ENCODE data around the gene TMEM43.
"Not testable (repeated sequence)": the region's sequence is repeated elsewhere in the genome, so short reads cannot be mapped to it uniquely, and the experiment has no call there.

The TMEM43 gene

DNA sequence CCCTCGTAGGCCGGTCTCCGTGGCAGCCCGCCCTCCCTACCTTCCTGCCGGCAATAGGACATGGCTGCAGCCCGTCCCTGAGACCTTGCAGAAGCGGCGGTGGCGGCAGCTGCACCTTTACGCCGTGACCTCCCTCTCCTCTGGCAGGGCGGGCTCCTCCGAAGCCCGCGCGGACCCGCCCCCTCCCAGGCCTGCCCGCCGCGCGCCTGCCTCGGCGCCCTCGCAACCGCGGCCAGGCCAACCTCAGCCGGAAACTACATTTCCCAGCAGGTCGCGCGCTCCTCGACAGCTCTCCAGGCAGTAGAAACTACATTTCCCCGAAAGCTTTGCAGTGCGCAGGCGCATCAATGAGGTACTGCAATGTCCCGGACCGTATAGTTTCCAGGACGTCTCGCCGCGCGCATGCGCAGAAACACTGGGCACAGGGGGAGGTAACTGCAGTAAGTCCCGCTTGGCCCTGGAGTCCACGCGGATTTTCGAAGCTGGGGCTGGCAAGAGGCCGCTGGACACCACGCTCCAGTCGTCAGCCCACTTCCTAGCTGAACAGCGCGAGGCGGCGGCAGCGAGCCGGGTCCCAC is at the start of gene TMEM43, which contains the start of gene CHCHD4:
TSS of gene TMEM43 (plus strand) at position 438 of the 578 bp plus-strand sequence. CDS start 142 bp downstream, outside the sequence.
TSS of gene CHCHD4 (minus strand) at position 256 of the 578 bp plus-strand sequence. CDS start at position 62, 194 bp downstream.
- DNase-seq: peak; percentile 96

DNA sequence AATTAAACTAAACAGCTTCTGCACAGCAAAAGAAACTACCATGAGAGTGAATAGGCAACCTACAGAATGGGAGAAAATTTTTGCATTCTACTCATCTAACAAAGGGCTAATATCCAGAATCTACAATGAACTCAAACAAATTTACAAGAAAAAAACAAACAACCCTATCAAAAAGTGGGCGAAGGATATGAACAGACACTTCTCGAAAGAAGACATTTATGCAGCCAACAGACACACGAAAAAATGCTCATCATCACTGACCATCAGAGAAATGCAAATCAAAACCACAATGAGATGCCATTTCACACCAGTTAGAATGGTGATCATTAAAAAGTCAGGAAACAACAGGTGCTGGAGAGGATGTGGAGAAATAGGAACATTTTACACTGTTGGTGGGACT is 49.6 kb upstream of the TMEM43 start:
- not testable (repeated sequence) for DNase-seq

DNA sequence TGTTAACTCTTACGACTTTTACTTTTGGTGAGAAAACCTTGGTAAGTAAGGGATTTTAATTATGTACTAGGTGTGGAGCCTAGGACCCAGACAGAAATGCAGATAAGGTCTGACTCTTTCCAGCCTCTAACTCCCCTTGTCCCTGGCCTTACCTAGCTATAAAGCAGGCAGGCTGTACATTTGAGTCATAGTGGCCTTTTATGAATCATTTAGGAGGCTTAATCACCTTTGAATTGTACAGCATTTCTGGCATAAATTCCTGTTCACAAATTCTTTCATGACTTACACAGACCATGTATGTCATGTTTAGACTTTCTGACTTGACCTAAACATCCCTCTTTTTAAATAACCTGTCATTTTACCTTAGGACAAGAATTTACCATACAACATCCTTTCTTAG is 47.5 kb upstream of the TMEM43 start:
- no peak for DNase-seq

- no peak for DNase-seq
These were observed 42.7 kb upstream of the TMEM43 start for GRCh38 chr3:14082108-14082657.

- DNase-seq: not testable (repeated sequence)
These were observed 37.4 kb upstream of the TMEM43 start for GRCh38 chr3:14087461-14087860.

- not testable (repeated sequence) for DNase-seq
These were observed 32.9 kb upstream of the TMEM43 start for GRCh38 chr3:14091959-14092358.

- DNase-seq: no peak
These were observed 32.4 kb upstream of the TMEM43 start for GRCh38 chr3:14092464-14092863.

GRCh38 chr3:14093831-14094230 is 31.0 kb upstream of the TMEM43 start:
- DNase-seq: no peak

DNA sequence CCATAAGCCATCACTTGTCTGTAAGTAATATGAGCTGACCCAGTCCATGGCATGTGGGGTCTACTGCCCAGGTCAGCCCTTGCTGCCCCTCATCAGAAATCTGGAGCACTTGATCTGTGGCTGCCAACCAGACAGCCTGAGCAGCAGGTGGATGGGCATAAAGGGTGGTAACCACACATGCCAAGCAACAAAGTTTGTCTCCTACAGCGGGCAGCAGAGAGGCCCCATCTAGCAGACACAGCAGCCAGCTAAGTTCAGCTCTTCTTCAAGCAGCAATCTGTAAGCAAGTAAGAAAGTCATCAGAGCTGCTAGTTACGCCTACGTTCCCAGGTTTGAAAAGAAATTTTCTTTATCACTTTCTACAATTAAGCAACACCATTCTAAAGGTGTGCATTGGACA is 28.1 kb upstream of the TMEM43 start:
- DNase-seq: no peak

DNA sequence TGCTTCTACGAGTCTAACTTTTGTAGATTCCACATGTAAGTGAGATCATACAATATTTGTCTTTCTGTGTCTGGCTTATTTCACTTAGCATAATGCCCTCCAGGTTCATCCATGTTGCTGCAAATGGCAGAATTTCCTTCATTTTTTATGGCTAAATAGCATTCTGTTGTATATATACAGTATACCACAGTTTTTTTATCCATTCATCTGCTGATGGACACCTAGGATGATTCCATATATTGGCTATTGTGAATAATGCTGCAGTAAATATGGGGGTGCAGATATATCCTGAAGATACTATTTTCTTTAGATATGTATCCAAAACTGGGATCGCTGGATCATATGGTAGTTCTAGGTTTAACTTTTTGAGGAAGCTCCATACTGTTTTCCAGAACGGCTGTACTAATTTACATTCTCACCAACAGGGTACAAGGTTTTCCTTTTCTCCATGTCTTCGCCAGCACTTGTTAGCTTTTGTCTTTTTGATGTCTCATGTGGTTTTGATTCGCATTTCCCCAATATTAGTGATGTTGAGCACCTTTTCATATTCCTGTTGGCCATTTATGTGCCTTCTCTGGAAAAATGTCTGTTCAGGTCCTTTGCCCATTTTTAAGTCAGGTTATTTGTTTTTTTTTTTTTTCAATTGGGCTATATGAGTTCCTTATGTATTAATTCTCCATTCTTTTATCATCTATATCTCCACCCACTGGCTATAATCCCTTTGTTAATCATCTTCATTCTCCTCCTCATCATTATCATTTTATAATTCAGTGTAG is 27.0 kb upstream of the TMEM43 start:
- DNase-seq: no peak

- DNase-seq: not testable (repeated sequence)
These were observed 15.0 kb upstream of the TMEM43 start for GRCh38 chr3:14109821-14110220.

GRCh38 chr3:14110699-14111098 is 14.2 kb upstream of the TMEM43 start:
- DNase-seq: no peak

GRCh38 chr3:14113965-14114635 is 10.8 kb upstream of the TMEM43 start:
- no peak for DNase-seq

DNA sequence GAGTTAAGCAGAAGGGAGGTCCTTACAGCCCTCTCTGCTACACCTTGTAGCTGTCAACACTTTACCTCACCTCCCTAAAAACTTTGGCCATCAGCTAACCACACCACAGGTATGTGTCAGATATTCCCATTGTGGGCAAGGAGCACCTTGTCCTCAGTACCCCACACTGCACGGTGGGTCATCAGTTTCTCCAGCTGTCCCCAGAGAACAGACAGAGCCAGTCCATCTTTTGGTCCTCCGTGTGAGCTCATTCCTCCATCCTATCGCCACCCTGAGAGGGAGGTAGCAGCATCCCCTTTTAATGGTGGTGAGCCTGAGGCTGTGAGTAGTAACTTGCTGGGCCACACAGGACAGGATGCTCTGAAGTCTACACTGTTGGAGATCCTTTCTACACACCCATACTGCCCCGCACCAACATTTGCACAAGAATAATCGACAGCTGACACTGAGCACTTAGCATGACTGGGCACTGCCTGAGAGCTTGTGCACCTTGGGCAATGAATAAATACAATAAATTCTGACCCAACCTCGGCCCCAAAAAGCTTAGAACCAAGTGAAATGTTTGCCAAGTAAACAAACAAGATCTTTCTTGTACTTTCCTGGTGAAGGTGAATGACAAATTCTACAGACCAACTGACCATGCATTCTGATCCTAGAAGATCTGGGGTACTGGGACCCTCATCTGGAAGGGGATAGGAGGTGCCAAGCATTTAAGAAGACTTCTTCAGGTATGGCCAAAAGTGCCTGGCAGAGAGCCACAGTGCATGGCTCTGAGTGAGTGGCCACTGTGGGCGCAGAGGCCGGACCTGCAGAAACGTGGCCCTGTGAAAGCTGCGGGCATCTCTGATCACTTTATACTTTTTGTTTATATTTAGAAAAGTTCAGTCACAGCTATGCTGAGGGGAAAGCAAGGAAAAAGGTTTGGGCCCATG is 7.1 kb upstream of the TMEM43 start:
- DNase-seq: no peak

DNA sequence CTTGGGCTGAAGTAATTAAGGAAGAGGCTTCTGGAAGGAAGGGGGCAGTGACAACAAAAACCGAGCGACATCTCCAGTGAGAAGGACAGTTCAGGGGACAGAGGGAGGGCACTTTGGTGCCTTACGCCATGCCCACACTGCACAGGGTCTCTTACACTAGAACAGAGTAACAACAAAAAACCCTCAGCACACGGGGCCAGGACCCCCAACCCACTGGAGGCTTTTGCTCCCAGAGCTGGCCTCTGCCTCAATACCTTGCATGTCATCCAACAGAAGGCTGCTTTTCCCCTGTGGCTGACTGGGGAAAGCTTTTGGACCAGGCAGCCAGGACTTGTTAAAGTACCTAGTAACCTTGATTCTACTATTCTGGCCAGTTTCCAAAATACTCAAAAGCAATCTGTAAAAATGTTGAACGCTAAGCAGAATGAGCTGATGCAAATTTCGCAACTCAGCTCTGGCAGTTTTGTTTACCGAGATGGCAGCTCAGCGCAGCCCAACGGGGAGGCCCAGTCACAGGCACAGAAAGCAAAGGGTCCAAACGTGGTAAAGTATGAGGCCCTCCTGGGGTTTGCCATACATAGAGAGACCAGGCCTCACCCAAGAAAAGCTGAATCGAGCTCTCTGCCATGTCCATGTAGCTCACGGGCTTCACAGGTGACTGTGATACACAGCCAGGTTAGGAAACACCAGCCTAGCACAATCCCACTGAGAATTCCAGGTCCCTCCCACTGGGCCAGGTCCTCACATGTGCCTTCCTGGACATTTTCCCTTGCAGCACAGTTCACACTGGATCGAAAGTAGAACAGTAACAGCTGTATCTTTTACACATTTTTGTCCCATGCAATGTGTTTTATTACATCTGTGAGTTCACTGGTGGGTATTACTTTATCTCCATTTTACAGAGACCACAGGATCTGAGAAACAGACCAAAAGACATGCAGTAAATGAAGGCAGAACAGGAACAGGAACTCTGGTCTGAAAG is 6.2 kb upstream of the TMEM43 start:
- DNase-seq: no peak

GRCh38 chr3:14119651-14120050 is 5.2 kb upstream of the TMEM43 start:
- no peak for DNase-seq

DNA sequence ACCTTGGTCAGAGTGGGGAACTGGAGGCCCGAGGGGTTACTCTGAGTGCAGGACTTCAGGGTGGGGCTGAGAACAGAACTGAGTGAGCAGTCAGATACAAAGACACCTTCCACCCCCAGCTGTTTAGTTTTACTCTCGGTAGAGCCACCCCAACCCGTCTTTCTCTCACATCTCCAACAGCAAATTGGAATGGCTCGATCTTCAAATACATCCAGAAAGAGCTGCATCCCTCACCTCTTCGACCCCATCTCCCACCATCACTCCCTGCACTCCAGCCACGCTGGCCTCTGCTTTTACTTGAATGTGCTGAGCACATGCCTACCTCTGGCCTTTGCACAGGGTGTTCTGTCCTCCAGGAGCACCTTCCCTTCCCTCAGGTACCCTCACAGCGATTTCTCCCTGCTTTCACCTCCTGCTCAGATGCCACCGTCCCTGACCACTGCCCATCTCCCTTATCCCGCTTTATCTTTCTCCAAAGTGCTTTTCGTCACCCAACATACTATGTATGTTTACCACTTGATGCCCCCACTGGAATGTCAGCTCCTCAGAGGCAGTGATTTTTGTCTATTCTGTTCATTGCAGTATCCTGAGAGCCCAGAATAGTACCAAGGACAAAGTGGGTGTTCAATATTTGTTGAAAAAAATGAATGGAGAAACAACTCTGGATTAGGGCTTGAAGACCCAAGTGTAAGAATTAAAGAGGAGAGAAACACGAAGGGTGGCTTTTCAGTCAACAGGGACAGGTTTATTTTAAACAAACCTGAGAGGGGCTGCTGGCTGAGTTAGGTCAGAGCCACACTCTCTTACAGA is 4.5 kb upstream of the TMEM43 start:
- no peak for DNase-seq

GRCh38 chr3:14120921-14121448 is 3.9 kb upstream of the TMEM43 start:
- DNase-seq: not testable (repeated sequence)

GRCh38 chr3:14121859-14122258 is 3.0 kb upstream of the TMEM43 start:
- no peak for DNase-seq

DNA sequence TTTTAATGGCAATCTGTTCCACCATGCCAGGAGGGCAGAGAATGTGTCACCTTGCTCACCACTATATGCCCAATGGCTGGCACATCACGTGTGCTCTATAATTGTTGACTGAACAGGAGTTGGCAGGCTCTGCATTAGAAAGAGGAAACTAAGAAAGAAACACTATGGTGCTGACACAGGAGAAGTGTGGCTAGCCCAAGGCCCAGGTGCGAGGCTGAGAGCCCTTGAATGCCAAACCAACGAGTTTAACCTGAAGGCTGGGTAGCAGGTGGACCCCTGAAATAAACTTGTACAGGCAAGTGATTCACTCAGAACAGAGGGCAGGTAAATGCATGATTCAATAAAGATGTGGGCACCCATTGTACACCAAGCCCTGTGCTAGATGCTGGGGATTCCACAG is 2.6 kb upstream of the TMEM43 start:
- DNase-seq: no peak
